NCI-H1417 treated with DMSO at 0.1 percent for 48 hours (cell line): ENCODE measurements around the gene OTP.

Experiments used
- DNase-seq: peaks from one replicate; lab custom pipeline; 2025; lab: John Stamatoyannopoulos, UW

OTP gene

DNA sequence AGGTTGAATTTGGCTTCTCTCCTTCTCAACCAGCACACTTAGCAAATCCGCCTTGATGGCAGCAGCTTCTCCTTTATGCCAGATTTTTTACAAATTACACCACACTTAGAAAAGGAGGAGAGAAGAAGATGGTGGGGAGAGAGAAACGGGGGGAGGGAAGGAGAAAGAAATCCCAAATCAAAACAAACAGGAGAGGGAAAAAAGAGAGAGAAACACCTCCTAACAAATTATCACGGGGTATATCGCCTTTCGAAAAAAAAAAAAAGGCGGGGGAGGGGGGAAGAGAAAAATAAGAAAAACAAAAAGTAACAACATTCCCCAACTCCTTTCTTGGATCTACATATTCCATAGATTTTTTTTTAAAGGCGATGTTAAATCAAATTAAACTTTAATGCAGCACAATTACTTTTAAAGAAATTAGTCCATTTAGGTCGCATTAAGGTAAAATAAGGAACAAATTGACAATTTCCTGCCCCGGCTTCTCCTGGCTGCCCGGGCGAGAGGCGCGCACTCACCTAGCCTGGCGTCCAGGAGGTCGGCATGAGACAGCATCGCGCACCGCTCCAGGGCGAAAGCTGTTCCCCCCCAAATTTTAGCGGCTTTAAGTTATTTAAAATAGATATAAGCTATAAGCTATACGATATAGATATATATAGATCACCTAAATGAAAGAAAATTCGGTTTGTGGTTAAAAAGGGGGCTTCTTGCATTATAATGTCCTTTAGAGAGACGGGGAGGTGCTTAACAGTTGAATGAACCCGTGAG is at the start of gene OTP:
OTP (minus strand) TSS at position 716 of the 765 bp plus-strand sequence; CDS start at position 552, 164 bp downstream.
- DNase-seq = no peak

DNA sequence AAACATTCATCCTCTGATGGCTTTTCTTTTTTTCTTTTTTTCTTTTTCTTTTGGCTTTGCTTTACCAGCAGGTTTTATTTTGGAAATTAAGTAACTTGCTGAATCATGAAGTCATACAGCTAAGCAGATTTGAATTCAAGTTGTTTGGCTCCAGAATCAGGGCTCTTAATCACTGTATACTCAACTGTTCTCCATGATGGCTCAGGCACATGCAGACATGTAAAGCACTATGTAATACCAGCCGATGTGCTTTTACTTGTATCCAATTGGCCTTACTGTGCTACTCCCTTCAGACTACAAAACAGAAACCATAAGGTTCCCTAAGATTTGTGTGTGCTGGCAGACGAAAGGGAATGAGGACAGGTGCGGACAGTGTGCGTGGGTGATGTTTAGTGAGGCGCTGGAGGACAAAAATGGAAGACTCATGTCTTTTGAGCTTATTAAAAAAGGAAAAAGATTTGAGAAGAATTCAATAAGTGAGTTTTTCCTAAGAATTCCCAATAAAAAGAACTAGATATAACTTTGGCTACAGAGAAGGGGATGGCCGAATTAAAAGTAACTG is 44.7 kb upstream of the OTP start:
- no peak for DNase-seq

DNA sequence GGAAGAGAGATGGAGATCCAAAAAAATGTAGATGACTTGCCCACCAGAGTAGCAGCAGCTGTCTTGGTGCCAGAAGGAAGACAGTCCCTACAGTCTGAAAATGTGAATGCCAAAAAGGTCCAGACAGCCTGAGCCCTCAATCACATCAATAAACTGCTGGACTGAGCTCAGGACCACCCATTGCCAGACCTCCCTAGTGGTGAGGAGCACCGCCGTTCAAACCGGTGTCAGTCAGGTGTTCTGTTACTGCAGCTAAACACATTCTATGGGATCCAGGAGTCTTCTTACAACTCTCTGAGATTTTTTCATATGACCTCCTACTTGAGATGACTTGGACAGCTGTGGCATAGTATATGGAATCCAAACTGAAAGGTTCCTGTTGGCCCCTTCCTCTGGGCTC is 32.0 kb upstream of the OTP start:
- DNase-seq = no peak

DNA sequence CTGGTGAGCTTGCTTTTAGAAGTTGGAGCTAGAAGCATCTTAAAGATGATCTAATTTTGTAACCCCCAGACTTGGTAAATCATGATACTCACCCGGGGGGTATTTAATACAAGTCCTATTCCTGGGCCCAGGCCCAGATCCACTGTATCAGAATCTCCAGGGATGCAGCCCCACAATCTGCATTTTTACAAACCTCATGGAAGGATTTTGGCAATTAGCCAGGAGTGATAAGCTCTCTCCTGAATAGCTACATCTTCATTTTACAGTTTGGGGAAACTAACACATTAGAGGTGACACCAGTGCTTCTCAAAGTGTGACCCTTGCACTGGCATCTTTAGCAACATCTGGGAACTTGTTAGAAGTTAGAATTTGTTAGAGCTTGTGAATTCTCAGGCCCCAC is 31.2 kb upstream of the OTP start:
- no peak for DNase-seq

DNA sequence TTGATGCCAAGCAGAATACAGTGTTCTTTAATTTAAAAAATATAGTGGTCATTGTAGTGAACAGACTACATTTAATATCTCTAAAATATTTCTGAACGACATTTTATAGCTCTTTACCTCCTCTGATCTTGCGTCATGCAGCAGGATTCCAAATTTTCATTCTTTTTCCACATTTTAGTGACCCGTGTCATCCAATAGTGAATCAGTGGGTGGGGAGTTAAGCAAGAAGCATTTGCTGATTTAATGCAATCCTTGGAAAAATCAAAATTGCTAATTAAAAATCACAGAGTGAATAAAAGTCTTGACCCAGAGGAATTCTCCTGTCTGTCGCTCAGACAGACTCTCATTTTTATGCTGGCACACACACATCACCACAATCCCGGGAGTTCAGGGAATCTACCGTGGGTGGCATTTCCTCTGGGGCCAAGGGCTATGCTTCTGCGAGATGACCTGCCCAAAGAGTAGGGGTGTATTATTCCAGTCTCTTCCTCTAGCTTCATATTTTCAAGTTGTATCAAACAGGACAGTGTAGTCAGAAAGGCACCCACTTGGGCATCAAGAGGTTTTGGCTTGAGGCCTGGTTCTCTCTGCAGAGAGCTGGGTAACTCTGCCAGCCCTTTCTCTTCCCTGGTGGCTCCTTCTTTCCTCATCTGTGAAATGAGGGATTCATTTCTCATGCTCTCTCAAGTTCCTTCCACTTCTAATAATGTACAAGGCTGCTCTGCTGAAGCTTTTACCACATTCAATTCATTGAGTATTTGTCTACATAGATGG is 24.8 kb upstream of the OTP start:
- DNase-seq = no peak

DNA sequence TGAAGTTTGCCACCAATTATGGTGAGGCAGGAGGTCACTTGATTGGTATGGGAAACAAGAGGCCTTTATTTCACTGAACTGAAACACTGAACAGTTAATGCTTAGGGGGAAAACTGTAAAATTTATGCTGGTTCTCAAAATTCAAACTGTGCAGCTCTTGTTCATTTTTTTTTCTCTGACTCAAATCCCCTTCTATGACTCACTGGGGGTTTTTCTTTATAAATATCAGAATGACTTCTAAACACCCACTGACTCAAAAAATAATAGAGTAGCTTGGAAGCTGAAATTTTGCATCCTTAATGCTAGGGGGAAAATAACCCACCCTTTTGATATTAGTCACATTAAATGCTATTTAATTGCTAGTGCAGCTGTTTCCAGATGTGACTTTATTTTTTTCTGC is 24.1 kb upstream of the OTP start:
- no peak for DNase-seq

DNA sequence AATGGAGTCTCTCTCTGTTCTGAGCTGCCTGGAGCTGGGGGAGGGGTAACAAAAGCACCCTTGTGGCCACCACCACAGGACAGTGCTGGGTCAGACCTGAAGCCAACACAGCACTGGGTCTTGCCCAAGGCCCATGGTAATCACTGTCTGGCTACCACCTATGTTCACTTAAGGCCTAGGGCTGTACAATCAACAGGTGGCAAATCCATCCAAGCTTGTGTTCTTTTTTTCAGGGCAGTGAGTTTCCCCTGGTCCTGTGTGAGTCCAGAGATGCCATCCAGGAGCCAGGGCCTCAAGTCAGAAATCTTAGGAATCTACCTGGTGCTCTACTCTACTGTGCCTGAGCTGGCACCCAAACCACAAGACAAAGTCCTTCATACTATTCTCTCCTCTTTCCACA is 20.1 kb upstream of the OTP start:
- no peak for DNase-seq

DNA sequence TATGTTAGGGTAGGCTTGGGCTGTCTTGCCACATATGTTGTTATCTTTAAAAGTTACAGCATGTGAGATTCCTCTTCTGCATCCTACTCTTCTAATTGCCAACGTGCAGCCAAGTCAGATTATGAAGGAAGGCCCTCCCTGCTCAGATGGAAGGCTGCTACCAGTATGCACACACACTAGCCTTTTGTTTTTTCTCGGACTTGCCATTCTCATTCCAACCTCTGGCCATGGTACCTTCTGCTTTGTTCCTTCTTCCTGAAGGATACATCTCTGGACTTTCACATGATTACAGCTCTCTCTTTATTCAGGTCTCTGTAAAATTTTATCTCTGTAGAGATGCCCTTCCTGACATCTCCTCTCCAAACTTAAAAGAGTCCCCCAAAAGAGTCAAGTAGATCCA is 12.8 kb upstream of the OTP start:
- no peak for DNase-seq

DNA sequence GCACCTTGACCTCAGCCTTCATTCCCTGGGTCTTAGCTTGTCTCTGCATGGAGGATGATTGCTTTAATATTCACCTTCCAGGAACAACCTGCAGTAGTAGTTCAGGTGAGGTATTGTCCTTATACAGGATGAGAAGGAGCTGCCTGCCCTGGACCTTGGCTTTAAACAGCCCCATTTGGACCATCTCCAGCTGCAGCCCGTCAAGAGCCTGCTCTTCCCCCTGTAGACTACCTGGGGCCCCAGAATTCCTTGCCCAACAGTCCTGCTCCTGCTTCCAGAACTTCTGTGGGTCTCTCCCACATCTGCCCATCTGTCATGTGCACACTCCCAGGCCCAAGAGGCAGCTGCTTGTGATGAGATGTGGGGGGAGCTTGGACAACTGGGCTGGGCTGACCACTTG is 12.2 kb upstream of the OTP start:
- no peak for DNase-seq

DNA sequence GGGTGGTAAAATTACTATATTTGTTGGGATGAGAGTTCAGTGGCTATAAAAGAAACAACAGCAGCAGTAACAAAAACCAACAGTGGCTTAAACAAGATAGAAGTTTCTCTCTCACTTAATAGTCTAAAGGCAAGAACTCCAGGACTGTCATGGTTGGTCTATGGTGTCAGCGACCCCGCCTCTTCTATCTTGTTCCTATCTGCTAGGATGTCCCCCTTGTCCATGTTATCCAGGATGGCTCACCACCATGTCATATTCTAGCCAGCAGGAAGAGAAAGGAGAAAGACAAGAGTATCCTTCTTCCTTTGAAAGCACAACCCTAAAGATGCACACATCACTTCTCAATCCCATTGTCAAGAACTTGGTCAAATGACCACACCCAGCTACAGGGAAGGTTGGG is 11.3 kb upstream of the OTP start:
- no peak for DNase-seq

DNA sequence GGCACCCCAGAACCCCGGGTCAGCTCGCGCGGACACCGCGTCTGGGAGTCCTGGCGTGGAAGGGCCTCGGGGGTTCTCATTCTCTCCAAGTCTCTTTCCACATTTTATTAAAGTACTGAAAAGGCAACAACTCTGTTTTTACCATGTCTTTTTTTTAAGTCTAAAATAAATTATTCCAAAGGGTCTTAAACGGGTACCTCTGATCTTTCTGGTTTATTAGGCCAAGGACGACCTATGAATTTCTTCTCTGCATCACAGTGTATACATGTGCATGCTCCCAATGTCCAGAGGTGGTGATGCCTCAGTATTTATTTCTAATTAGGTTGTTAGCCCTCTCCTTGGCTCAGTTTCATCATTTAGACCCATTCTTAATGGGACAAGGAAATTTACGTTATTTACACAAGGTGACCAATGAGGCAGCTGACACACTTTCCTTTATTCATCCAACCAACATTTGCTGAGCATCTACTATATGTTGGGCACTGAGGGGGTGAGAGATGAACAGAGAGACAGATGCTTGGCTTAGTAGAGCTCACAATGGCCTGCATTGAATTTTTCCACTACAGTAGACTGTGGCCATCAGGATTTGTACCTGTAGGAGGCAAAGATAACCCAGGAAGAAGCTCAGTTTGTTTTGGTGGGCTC is 7.6 kb upstream of the OTP start:
- DNase-seq = no peak

DNA sequence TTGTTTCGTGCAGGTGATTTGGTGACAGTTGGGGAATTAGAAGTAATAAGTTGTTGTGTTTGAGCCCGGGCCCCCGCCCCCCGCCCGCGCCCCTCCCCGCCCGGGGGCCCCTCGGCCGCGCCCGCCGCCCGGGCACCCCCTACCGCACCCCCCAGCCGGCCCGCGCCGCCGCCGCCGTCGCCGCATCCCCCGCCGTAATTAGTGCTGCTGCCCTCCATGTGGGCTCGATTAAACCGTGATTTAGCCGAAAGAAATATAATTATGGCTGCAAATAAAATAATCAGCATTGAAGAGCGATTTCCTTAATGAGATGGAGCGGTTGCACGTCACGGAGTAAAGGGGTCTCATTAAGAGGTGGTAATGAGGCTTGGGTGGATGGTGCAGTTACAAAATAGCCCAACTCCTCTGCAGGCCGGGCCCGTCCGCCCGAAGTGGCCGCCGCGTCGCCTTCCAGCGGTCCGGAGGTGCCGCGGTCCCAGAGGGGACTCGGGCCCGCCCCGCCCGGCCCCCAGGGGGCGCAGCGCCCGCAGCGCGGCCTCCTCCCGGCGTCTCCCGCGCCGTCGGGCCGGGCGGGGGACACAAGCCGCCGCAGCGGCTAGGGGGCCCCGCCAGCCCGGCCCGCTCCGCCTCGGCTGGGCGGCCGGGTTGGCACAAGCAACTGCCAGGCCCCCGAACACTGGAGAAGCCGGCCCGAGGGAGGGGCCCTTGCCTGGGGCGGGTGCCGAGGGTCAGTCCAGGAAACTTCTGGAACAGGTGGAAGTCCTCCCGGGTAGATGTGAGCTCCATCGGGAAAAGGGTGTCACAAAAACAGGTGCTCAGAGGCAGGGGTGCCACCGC is 6.9 kb upstream of the OTP start:
- no peak for DNase-seq

DNA sequence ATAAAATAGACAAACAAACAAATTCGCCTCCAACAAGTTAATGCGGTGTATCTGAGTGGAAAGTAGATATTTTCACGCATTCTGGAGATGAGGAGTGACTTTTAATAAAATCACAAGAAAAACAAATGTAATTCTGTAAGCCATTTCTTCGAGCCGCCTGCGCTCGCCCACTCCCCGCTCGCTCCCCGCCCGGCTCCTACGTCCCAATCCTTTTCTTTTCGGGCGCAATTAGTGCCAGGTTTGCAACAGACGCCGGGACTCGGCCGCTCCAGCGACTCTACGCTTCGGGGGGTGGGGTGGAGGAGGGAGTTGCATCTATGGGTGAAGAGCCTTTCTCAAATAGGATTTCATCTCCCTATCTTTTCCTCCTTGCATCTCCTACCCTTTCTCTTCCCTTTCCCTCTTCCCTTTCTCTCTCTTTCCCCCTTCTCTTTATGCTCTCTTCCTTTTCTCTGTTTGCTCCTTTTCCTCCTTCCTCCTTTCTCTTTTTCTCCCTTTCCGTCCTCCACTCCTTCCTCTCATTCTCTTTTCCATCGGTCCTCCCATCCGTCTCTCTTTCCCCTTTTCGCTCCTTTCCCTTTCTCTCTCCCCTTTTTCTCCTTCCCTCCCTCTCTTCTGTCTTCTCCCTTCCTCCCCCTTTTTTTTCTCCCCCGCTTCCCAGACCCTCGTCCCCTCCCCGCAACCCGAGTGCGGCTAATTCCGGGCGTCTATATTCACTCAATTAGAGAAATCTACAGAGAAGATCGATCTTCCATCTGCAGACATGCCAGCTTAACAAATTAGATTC is 6.1 kb upstream of the OTP start:
- DNase-seq = no peak

DNA sequence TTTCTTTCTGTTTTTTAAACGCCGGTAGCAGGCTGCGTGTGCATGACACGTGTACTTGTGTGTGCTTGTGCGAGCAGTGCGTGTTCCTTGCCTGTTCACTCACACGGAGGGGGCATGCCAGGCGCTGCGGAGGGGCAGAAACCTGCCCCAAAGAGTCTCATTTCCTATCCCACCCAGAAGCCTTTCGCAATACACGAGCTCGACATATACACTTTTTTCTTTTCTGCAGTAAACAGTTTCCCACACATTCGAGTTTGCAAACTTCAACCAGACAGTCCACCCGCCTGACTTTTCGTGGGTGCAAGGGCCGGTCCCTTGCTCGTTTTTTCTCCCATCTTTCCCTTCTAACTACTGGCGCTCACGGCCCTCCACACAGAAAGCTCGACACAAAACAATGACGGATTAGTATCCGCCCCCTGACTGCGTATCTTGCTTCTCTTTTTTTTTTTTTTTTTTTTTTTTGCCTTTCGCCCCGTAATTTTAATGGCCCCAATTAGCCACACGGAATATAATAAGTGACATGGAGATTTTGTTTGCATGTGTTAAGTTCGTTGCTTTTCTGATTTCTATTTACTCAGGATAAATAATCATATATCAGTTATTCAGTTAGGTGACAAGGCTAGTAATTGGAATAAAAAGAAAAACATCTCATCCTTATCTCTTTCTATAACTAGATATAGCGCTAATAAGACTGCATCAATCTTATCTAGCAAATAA is 5.3 kb upstream of the OTP start:
- DNase-seq = no peak

DNA sequence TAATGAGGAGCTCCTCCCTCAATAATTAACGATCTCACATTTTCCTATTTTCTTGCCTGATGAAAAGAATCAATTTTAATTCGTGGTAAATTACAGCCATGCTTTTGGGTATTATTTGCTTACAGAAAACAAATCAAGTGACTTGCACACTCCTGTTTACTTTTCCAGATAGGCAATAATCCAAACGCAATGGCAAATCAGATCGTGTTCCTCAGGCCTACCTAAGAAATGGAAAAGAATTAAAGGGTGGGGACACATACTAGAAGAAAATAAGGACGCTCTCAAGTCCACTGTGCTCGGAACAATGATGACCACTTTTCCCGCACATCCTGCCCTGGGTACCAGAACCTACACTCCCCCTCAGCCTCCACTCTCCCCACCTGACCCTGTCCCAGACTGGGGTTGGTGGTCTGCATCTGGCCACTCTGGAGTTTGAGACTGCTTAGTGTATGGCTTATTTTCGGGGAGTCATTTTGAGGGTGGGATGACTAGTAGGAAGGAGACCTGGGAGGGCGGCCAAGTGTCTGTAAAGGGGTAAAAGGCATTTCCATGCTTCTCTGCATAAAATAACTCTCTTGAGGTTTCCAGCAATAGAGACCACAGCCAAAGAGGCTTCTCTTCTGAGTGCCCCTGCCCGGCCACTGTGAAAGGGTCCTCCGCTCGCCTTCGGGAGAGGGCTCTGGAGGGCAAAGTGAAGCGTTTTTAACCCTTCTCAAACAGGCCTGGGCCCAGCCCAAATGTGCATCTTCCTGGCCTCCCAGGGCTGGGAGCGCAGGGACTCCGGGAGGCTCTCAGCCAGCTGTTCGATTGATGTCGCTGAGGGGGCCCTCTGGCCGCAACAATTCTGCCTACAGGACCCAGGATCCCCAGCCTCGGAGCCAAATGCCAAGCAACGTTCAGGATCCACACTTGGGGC is 4.5 kb upstream of the OTP start:
- no peak for DNase-seq

DNA sequence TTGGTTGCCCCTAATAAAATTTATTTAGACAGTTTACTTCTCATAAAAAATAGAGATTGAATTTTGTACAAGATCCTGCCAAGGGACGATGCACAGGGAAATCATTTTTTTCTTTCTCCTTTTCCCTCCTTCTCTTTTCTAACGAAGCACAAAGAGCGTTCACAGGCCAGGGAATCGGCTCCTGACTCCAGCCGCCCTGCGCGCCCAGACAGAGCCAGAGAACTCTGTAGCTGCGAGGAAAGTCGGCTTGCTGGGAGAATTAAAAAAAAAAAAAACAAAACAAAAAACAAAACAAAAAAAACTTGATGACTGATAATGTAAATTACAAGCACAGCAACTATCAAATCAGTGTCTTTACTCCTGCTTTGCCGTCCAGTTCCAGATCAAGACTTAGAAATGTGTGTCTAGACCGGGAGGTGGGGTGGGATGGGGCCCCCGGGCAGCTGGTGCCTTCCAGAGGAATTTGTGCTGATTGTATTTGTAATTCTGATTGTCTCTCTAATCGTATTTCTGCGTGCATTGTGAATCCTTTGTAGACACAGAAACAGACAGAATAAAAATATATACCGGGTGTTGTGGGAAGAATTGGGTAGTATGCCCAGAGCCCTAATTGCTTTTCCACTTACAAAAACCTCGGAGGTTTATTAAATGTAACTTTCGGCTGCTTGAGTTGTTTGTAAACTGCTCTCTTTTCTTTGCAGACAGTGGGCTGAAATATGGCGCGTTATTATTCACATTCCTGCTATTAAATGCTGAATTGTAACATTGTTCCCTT is 3.6 kb upstream of the OTP start:
- DNase-seq = no peak

DNA sequence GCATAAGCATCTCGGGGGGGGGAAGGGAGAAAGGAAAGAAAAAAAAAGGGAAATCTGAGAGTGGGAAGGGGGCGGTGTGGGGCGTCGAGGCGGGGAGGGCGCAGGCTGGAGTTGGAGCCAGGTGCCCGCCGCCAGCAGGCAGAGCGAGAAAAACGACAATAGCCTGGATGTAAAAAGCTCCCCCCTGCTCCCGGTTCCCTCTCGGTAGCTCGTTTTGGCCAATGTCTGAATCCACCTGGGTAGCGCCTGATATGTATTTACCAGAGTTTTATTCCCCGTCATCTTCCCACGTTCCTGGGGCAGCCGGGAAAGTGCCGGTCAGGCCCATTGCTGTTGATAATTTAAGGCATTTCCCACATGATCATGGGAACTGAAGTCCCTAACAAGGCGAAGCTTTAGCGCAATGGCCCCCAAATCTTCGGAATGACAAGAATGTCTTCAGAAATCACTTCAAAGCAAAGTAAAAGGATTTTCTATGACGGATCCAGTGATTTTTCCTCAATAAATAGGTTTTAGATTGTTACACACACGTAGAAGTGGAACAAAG is 3.0 kb upstream of the OTP start:
- no peak for DNase-seq
